ENCODE measurements around the gene PCYT1A.
"Not testable (repeated sequence)": the region's sequence is repeated elsewhere in the genome, so short reads cannot be mapped to it uniquely, and the experiment has no call there.

Gene PCYT1A

DNA sequence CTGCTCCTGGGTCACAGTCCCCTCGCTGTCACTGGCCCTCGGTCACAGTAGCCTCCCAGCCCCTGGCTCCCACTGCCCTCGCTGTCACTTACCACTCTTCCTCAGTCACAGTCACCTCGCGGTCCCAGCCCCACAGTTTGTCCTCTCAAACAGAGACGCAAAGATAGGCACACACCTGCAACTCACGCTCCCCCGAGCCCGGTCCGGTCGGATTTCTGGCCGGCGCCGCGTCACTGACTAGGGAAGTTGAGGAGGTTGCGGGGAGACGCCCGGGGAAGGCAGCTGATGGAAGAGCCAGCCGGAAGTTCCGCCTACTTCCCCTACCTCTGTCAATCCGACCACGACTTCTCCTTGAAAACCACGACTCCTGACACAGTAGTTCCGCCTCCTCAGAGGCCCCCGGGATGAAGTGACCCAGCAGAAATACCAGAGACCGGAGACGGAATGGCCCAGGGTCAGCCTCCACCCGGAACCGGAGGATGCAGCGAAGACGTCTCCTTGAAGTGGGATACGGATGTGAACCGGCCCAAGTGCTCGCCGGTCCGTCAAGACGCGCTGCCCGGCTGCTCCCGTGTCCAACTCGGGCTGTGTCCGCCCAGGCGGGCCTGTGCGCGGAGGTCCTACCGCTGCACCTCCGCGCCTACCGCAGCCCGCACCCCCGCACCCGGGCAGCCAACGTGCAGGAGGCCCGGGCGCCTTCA lies at the start of gene PCYT1A:
Gene PCYT1A (minus strand): TSS at position 287 of the 701 bp plus-strand sequence. CDS start 17,195 bp downstream, outside the sequence.
- peak; percentile 78 for DNase-seq (ENCODE audit: low read depth)

DNA sequence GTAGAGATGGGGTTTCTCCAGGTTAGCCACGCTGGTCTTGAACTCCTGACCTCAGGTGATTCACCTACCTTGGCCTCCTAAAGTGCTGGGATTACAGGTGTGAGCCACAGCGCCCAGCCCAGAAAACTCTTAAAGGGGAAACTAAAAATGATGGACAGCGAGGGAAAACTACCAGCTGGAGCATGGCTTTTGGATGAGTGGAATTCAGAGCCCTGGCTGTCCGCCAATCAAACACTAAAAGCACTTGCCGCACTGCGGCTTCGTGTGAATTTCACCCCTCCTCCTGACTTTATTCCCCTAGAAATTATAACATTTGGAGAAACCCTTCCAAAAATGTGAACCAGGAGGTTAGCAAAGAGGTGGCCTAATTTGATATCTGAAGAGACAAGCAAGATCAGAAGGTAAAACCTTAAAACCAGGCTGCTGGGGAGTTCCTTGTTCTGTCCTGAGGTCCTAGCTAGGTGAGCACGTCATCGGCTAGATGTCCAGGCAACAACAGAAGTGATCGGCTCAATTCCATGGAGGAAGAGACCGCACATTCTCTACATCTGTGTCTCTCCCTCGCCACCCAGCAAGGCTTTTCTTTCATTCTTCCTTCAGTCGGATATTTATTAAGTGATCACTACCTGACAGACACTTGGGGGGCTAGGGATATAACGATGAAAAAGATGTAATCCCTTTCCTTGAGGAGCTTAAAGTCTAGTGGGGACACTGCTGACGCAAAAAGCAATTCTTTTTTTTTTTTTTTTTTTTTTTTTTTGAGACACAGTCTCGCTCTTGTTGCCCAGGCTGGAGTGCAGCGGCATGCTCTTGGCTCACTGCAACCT lies 49.0 kb upstream of the PCYT1A start:
- DNase-seq (ENCODE audit: low read depth), result no peak

GRCh38 chr3:196335503-196335948 lies 48.0 kb upstream of the PCYT1A start:
- no peak for DNase-seq (ENCODE audit: low read depth)

GRCh38 chr3:196334982-196335381 lies 47.5 kb upstream of the PCYT1A start:
- DNase-seq (ENCODE audit: low read depth), result no peak

DNA sequence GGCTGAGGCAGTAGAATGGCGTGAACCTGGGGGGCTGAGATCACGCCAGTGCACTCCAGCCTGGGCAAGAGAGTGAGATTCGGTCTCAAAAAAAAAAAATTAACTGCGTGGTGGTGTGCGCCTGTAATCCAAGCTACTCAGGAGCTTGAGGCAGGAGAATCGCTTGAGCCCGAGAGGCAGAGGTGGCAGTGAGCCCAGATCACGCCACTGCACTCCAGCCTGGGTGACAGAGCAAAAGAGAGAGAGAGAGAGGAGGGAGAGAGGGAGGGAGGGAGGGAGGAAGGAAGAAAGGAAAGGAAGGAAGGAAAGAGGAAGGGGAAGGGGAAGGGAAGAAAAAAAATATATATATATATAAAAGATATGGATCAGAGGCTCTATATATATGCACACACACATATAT lies 44.6 kb upstream of the PCYT1A start:
- DNase-seq (ENCODE audit: low read depth), result no peak

DNA sequence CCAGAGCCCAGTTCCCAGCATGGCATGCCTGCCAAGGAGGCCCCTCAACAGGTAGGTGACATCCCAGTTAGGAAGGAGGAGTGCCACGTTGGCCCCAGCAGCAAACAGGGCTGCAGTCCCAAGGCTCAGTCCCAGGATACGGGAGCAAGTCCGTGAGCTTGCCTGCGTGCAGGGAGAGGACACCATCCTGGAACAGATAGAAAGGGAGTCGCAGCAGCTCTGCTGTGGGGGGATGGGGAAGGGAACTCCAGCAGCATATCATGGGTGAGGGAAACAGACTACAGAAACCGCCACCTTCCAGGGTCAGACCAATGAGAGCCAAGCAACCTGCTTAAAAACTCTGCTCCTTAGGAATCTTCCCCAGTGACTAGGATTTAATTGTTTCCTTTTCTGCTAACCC lies 39.9 kb upstream of the PCYT1A start:
- no peak for DNase-seq (ENCODE audit: low read depth)

- DNase-seq (ENCODE audit: low read depth), result no peak
Measured at GRCh38 chr3:196326936-196327335, 39.4 kb upstream of the PCYT1A start.

GRCh38 chr3:196323691-196324090 lies 36.2 kb upstream of the PCYT1A start:
- no peak for DNase-seq (ENCODE audit: low read depth)

- no peak for DNase-seq (ENCODE audit: low read depth)
Measured at GRCh38 chr3:196323016-196323415, 35.5 kb upstream of the PCYT1A start.

- no peak for DNase-seq (ENCODE audit: low read depth)
Measured at GRCh38 chr3:196321162-196321561, 33.6 kb upstream of the PCYT1A start.

DNA sequence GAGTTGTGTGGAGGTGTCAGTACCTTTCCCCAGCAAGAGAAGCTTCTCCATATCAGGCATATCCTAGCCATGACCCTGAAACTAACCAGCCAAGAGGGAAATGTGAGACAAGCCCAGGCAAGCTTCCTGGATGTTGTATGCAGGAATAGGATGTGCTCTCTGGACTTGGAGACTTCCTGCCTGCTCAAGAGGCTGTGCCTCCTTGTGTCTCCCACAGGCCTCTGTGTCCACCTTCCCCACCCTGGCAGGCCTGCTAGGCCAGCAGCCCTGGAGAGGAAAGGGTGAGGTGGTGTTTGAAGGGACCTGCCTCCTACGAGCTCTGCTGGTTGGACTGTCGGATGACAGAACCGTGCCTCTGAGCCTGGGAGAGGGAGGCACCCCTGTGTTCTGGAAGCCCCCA lies 32.6 kb upstream of the PCYT1A start:
- no peak for DNase-seq (ENCODE audit: low read depth)

GRCh38 chr3:196317687-196318467 lies 30.4 kb upstream of the PCYT1A start, which contains the start of gene DYNLT2B:
Gene DYNLT2B, minus strand, starts transcription at chr3:196318240. Its CDS starts 88 bp downstream, at chr3:196318152.
- peak; percentile 86 for DNase-seq (ENCODE audit: low read depth)

DNA sequence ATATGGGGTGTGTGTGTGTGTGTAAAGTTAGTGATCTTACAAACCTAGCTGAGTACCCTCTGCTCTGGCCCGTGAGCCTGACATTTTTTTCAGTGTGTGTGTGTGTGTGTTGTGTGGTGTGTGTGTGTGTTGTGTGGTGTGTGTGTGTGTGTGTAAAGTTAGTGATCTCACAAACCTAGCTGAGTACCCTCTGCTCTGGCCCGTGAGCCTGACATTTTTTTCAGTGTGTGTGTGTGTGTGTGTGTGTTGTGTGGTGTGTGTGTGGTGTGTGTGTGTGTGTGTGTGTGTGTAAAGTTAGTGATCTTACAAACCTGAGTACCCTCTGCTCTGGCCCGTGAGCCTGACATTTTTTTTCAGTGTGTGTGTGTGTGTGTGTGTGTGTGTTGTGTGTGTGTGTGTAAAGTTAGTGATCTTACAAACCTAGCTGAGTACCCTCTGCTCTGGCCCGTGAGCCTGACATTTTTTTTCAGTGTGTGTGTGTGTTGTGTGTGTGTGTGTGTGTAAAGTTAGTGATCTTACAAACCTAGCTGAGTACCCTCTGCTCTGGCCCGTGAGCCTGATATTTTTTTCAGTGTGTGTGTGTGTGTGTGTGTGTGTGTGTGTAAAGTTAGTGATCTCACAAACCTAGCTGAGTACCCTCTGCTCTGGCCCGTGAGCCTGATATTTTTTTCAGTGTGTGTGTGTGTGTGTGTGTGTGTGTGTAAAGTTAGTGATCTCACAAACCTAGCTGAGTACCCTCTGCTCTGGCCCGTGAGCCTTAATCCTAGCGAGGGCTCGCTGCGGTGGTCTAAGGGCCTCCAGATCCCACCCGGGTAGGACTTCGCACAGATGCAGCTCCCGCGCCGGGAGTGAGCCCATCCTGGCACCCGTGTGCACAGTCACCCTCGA lies 29.5 kb upstream of the PCYT1A start:
- DNase-seq (ENCODE audit: low read depth), result not testable (repeated sequence)

DNA sequence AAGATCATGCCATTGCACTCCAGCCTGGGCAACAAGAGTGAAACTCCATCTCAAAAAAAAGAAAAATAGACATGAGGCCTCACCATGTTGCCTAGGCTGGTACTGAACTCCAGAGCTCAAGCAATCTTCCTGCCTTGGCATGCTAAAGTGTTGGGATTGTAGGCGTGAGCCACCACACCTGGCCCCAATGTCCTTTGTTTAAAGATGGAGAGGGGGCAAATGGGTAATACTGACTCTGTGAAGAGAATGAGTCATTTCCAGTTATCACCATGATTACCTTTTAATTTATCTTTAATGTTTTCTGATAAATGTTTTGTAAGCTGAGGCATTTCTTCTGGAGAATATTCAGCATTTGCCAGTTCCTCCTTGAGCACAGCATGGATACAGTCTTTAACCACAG lies 28.3 kb upstream of the PCYT1A start:
- no peak for DNase-seq (ENCODE audit: low read depth)

DNA sequence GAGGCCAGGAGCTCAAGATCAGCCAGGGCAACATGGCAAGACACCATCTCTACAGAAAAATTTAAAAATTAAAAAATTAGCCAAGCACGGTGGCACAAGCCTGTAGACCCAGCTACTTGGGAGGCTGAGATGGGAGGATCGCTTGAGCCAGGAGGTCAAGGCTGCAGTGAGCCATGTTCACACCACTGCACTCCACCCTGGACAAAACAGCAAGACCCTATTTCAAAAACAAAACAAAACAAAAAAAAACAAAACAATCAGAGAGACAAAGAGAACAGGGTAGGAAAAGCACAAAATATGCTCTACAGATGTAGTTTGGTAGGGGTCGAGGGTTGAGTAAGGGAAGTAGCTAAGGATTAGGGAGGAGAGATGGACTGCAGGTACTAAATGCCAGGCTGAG lies 27.1 kb upstream of the PCYT1A start:
- no peak for DNase-seq (ENCODE audit: low read depth)

- not testable (repeated sequence) for DNase-seq (ENCODE audit: low read depth)
Measured at GRCh38 chr3:196314086-196314485, 26.6 kb upstream of the PCYT1A start.

- not testable (repeated sequence) for DNase-seq (ENCODE audit: low read depth)
Measured at GRCh38 chr3:196302960-196303359, 15.4 kb upstream of the PCYT1A start.

DNA sequence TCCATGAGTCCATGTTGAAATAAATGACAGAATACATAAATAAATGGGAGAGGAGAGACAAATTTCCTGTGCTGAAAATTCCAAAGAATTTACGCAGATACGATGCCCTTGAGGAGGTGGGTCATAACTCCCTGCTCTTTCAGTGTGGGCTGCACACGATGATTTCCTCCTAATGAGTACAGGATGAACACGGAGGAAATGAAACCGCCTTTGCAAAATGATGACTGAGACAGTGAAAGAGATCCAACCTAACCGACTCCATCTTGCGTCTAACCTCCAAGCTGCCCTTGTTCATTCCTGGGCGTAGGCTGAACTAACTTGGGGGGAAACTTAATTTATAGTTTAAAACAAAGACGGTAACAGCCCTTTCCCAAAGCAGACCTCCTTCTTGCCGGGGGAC lies 15.0 kb upstream of the PCYT1A start:
- DNase-seq (ENCODE audit: low read depth), result not testable (repeated sequence)

GRCh38 chr3:196298521-196298920 lies 11.0 kb upstream of the PCYT1A start:
- no peak for DNase-seq (ENCODE audit: low read depth)

GRCh38 chr3:196292286-196292923 lies 4.9 kb upstream of the PCYT1A start:
- no peak for DNase-seq (ENCODE audit: low read depth)

DNA sequence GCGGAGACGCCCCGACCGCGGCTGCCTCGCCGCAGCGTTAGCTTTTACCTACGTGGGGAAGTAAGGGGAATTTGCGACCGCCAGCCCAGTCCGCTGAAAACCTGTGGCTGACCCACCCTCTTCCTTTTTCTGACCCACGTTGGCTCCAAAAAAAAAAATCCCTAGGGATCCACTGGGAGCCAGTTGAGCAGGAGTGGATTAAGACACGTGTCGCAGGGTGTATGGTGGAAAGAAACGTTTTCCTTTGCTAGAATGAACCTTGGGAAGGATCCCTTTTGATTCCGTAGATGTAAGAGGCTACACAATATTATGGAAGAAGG lies 575 bp upstream of the PCYT1A start:
- no peak for DNase-seq (ENCODE audit: low read depth)
